Astrocyte (in vitro differentiated cells and primary cell): ENCODE measurements around the gene REC114. TPM values are rescaled to one million over a fixed set of nuclear protein-coding genes. Genes with fewer than 3 reads are reported as not detected.

Experiments
- DNase-seq: peaks from one replicate; pipeline ENCODE4 v3.0.0-alpha.2; 2010; ENCODE audit warnings: low read depth
- FAIRE-seq: peaks from 2 replicates; lab custom pipeline; 2011; peaks lifted over from hg19 to GRCh38; lab: Jason Lieb, UNC
- H2AFZ ChIP-seq: 2 replicates; pipeline ENCODE4 v1.6.0; 2012; ENCODE audit warnings: low read depth, low read length, inconsistent platforms
- H3K27ac ChIP-seq: 2 replicates; pipeline ENCODE4 v1.5.1; 2011; ENCODE audit warnings: low read depth, low read length, inconsistent platforms
- H3K27me3 ChIP-seq: 2 replicates; pipeline ENCODE4 v1.6.0; 2011; ENCODE audit warnings: low read length, inconsistent platforms; ENCODE audit not compliant: insufficient read depth
- H3K36me3 ChIP-seq: 2 replicates; pipeline ENCODE4 v1.5.1; 2011; ENCODE audit warnings: low read length, inconsistent platforms; ENCODE audit not compliant: insufficient read depth
- H3K4me1 ChIP-seq: 2 replicates; pipeline ENCODE4 v1.5.1; 2011; ENCODE audit warnings: low read length, inconsistent platforms; ENCODE audit not compliant: insufficient read depth
- H3K4me2 ChIP-seq: 2 replicates; pipeline ENCODE4 v1.6.0; 2012; ENCODE audit warnings: low read length, inconsistent platforms
- H3K4me3 ChIP-seq: 2 replicates; pipeline ENCODE4 v1.5.1; 2011; ENCODE audit warnings: low read depth, mild to moderate bottlenecking, low read length, inconsistent platforms; ENCODE audit not compliant: insufficient read depth
- H3K79me2 ChIP-seq: 2 replicates; pipeline ENCODE4 v1.6.0; 2012; ENCODE audit warnings: mild to moderate bottlenecking, low read length, inconsistent platforms; ENCODE audit not compliant: insufficient read depth
- H3K9ac ChIP-seq: 2 replicates; pipeline ENCODE4 v1.6.0; 2012; ENCODE audit warnings: mild to moderate bottlenecking, low read length, inconsistent platforms
- H3K9me3 ChIP-seq: 2 replicates; pipeline ENCODE4 v1.5.1; 2012; ENCODE audit warnings: low read depth, mild to moderate bottlenecking, low read length, inconsistent platforms; ENCODE audit not compliant: insufficient read depth
- H4K20me1 ChIP-seq: 2 replicates; pipeline ENCODE4 v1.6.0; 2012; ENCODE audit warnings: low read length, inconsistent platforms; ENCODE audit not compliant: insufficient read depth
- H3K27ac Mint-ChIP-seq: one replicate; pipeline ENCODE4 v1.8.0; 2021; ENCODE audit warnings: mild to moderate bottlenecking, mixed read lengths; ENCODE audit not compliant: unreplicated experiment
- H3K27me3 Mint-ChIP-seq: one replicate; pipeline ENCODE4 v1.8.0; 2021; ENCODE audit warnings: low read depth, mixed read lengths; ENCODE audit not compliant: unreplicated experiment
- H3K36me3 Mint-ChIP-seq: one replicate; pipeline ENCODE4 v1.8.0; 2021; ENCODE audit warnings: low read depth, mixed read lengths; ENCODE audit not compliant: unreplicated experiment
- H3K4me1 Mint-ChIP-seq: one replicate; pipeline ENCODE4 v1.8.0; 2021; ENCODE audit warnings: low read depth, mixed read lengths; ENCODE audit not compliant: unreplicated experiment
- H3K4me3 Mint-ChIP-seq: one replicate; pipeline ENCODE4 v1.8.0; 2021; ENCODE audit warnings: mild to moderate bottlenecking, moderate library complexity, mixed read lengths; ENCODE audit not compliant: unreplicated experiment
- H3K9me3 Mint-ChIP-seq: one replicate; pipeline ENCODE4 v1.8.0; 2021; ENCODE audit warnings: mild to moderate bottlenecking, mixed read lengths; ENCODE audit not compliant: unreplicated experiment
- EZH2 ChIP-seq: IDR thresholded peaks from 2 replicates; pipeline ENCODE4 v1.6.1; 2012; ENCODE audit warnings: mild to moderate bottlenecking, low read length, inconsistent platforms; ENCODE audit not compliant: insufficient read depth
- total RNA-seq: library from RNA; stranded (reverse); gene quantifications from 2 replicates; pipeline ENCODE4 v1.2.1, GENCODE V29; 2021
- TF ChIP-seq, protein P1 (sequence below): IDR thresholded peaks from 2 replicates; pipeline ENCODE4 v1.5.1; 2011; ENCODE audit warnings: low read depth, mild to moderate bottlenecking, inconsistent platforms, low read length, moderate library complexity; ENCODE audit not compliant: insufficient read depth

Gene REC114
- total RNA-seq, 1 donor from 2014 or later, result not detected

DNA sequence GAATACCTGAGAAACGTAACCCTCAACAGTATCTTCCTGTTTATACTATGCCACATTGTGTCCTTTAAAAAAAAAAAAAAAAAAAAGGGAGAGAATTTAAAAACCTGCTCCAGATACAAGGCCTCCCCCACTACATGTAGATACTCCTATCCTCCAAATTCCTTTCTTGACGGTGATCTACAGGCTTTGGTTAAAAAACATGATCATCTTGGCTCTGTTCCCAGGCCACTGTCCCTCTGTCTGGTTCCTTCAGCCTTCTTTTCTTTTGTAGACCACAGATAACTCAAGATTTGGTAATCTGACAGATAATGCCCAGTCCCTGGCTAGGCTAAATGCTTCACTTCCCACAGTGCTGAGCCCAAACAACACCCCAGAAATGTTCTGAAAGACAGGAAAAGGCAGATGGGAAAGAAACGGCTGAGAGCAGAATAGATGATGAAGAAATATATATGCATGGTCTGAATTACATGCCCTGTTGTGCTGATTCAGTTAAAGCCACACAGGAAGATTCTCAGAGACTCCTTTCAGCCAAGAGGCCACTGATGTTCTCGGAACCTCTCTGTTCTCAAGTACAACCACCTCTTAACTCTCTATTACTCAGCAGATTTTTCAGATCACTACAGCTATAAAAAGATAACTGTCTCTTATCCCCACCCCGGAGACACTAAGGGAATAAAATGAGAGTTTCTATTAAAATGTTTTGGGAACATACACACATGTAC is 141.9 kb downstream of the REC114 start:
- Histone ChIP-seq H3K4me3 (no peak overlapping the region), H4K20me1 (peaks cover 85% of the 10 kb centered on the region), H3K27me3 (no peaks in the 10 kb centered on the region), H3K9ac (no peak overlapping the region), H3K27ac (no peak overlapping the region), H3K4me2 (no peak overlapping the region), H3K79me2 (peaks cover 22% of the 10 kb centered on the region), H3K9me3 (no peaks in the 10 kb centered on the region), H3K4me1 (no peaks in the 10 kb centered on the region), H3K36me3 (peaks cover 52% of the 10 kb centered on the region), H2AFZ (no peak overlapping the region)
- peaks cover 46% of the 10 kb centered on the region for H3K36me3 Mint-ChIP-seq
- H3K4me3 Mint-ChIP-seq, result peak overlapping the region; percentile 37
- no peak for TF ChIP-seq EZH2
- TF ChIP-seq, protein P1, sequence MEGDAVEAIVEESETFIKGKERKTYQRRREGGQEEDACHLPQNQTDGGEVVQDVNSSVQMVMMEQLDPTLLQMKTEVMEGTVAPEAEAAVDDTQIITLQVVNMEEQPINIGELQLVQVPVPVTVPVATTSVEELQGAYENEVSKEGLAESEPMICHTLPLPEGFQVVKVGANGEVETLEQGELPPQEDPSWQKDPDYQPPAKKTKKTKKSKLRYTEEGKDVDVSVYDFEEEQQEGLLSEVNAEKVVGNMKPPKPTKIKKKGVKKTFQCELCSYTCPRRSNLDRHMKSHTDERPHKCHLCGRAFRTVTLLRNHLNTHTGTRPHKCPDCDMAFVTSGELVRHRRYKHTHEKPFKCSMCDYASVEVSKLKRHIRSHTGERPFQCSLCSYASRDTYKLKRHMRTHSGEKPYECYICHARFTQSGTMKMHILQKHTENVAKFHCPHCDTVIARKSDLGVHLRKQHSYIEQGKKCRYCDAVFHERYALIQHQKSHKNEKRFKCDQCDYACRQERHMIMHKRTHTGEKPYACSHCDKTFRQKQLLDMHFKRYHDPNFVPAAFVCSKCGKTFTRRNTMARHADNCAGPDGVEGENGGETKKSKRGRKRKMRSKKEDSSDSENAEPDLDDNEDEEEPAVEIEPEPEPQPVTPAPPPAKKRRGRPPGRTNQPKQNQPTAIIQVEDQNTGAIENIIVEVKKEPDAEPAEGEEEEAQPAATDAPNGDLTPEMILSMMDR, result no peak
- H3K27me3 Mint-ChIP-seq, result no peaks in the 10 kb centered on the region
- FAIRE-seq, result no peak
- peak; percentile 3 for DNase-seq
- H3K4me1 Mint-ChIP-seq, result peaks cover 27% of the 10 kb centered on the region
- peak overlapping the region; percentile 73 for H3K27ac Mint-ChIP-seq
- no peaks in the 10 kb centered on the region for H3K9me3 Mint-ChIP-seq

DNA sequence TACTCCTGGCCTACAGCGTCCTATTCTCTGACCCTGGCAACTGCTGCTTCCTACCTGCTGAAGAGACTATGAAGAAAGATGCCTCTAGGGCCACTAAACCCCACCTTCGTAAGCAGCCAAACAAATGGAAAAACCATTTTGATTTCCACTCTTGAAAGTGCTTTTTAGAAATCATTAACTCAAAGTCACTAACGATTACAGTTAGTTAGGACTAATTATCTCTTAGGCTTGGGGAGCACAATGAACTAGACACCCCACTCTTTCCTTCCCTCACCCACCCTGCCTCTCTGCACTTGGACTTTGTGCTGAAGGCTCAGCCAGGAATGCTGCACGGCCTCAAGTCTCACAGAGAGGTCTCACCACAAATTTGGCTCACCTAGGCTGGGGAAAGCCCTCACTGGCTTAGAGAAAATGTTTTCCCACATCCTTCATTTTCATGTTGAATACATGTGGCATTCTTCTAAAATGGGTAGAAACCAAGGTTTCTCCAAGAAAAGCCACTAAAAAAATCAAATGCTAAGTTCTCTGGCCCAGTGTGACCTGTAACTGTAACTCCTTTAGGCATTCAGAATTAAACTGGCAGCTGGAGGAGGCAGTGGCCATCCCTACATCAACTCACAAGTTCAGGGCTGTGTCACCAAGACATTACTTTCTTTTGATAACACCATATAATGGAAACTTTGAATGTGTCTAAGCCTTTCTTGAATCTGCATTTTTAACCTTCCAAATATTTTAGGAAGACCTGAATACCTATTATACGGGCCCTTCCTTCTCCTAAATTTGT is 143.1 kb downstream of the REC114 start:
- H3K36me3 ChIP-seq, result peaks cover 58% of the 10 kb centered on the region
- no peak overlapping the region for H3K27ac ChIP-seq
- Mint-ChIP-seq H3K9me3 (no peaks in the 10 kb centered on the region), H3K4me1 (peaks cover 27% of the 10 kb centered on the region), H3K4me3 (peak overlapping the region; percentile 34), H3K36me3 (peaks cover 51% of the 10 kb centered on the region), H3K27me3 (no peaks in the 10 kb centered on the region), H3K27ac (no peak overlapping the region)
- H3K4me2 ChIP-seq, result no peak overlapping the region
- no peak overlapping the region for H3K4me3 ChIP-seq
- peaks cover 32% of the 10 kb centered on the region for H3K79me2 ChIP-seq
- DNase-seq, result peak; percentile 14
- no peaks in the 10 kb centered on the region for H3K9me3 ChIP-seq
- no peak overlapping the region for H2AFZ ChIP-seq
- H3K27me3 ChIP-seq, result no peaks in the 10 kb centered on the region
- H4K20me1 ChIP-seq, result peaks cover 88% of the 10 kb centered on the region
- no peaks in the 10 kb centered on the region for H3K4me1 ChIP-seq
- H3K9ac ChIP-seq, result no peak overlapping the region
- FAIRE-seq, result no peak
- TF ChIP-seq, protein P1, result no peak

DNA sequence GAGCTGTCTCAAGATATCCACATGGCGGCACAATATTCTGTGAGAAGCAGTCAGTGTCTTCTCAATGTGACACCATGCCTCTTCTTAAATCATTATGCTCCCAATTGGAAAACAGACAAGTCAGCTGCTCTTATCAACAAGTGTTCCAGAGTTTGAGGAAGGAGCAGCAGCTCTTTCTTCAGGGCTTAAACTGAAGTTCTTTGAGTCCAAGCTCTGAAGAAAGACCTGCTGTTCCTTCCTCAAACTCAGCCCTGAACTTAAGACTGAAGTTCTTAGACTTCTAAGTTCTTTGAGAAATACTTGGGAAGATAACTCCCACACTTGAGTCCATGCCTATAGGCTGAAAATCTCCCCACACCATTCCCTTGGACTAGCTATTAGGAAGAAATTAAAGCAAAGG is 146.8 kb downstream of the REC114 start:
- no peak overlapping the region for H3K4me2 ChIP-seq
- H3K79me2 ChIP-seq, result peaks cover 66% of the 10 kb centered on the region
- no peaks in the 10 kb centered on the region for H3K9me3 ChIP-seq
- H3K36me3 Mint-ChIP-seq, result peaks cover 41% of the 10 kb centered on the region
- DNase-seq, result no peak
- H3K4me1 ChIP-seq, result no peaks in the 10 kb centered on the region
- no peak overlapping the region for H3K4me3 Mint-ChIP-seq
- FAIRE-seq, result no peak
- H3K27me3 Mint-ChIP-seq, result no peaks in the 10 kb centered on the region
- H3K27ac Mint-ChIP-seq, result no peak overlapping the region
- H3K4me3 ChIP-seq, result no peak overlapping the region
- peaks cover 42% of the 10 kb centered on the region for H3K36me3 ChIP-seq
- peaks cover 92% of the 10 kb centered on the region for H4K20me1 ChIP-seq
- TF ChIP-seq, protein P1, result no peak
- no peak for TF ChIP-seq EZH2
- no peaks in the 10 kb centered on the region for H3K9me3 Mint-ChIP-seq
- H3K9ac ChIP-seq, result no peak overlapping the region
- H3K4me1 Mint-ChIP-seq, result peaks cover 33% of the 10 kb centered on the region
- H3K27ac ChIP-seq, result no peak overlapping the region
- H3K27me3 ChIP-seq, result no peaks in the 10 kb centered on the region
- H2AFZ ChIP-seq, result no peak overlapping the region
